Measurements from ENCODE around the gene FRZB.
"Not testable (repeated sequence)": the region's sequence is repeated elsewhere in the genome, so short reads cannot be mapped to it uniquely, and the experiment has no call there.

FRZB gene

DNA sequence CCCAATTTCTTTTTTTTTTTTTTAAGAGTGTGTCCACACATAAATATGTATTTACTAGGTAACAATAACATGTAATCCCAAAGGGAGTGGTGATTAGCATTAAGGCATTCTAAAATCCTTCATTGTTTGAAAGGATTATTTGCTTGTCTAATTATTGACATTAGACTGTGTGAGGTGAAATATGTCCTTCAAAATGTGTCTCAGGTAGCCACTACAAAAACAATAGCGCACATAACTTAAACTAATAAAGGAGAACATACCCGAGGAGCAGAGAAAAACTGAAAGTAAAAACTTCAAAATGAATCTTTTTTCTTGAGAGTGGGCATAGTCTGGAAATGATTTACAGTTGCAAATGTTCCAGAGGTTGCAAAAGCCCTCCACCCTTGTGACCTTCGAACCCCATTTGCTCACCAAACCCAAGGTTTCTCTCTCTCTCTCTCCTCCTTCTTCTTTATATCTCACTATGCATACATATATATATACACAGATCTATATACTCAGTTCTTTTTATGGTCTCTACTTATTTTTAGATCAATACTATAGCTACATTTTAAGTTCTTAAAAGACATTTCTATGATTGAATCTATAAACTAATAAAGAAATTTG, 24.4 kb upstream of the FRZB start:
- no peak for DNase-seq (ENCODE audit: low read depth)

DNA sequence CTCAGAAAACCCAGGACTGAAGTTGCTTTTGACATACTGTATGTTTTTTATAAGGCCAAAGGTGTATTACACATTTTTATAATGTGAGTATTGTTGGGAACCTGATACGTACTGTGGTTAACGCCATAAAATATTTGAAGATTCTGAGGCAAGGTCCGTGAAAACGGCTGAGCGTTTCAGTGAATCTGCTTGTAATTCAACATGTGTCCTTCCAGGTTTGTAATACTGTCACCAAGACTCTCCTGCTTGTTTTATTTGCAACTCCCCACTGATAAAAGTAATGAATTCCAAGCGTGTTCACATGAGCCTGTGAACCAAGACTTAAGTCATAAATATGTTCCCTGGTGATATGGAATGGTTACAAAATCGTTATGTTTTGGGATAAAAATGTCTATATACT, 23.9 kb upstream of the FRZB start:
- no peak for DNase-seq (ENCODE audit: low read depth)

DNA sequence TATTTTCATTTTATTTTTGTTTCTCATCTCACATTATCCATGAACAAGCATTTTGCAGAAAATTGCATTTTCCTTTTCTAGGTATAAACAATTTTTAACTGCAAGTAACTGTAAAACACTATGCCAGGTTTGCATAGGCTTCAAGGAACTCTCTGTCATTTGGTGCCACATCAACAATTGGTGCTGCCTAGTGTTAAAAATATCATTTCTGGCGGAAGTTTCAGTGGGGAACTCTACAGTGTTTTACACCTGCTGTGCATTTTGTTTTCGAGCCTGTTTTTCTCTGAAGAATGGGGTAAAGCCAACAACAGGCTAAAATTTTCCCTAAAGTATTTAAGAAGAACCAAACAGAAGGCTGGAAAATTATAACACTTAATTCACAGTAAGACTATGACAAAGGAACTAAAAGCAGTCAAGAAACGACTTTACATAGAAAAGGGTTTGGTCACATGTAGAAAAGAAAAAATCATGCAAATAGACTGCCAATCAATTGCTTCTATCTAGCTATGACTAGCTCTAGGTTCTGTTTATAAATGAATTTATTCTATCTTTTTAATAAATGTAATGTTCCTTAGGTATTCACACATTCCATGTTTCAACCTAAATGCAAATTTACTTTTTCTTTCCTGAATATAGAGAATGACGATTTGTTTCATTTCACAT, 21.4 kb upstream of the FRZB start:
- no peak for DNase-seq (ENCODE audit: low read depth)

DNA sequence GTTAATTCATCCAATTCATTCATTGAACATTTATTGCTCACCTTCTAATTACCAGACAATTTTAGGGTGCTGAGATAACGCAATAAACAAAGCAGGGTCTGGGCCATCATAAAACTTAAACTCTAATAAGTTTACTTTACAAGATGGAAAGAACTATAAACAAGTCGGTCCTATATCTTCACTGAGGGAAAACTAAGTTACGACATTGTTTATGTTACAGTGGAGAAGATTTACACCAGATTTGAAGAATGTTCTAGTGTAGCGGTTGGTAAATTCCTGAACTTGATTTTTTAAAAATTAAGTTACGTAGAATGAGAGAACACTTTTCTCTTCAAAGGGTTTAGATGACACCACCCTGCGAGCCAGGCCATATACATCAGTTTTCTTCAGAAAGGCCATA, 20.7 kb upstream of the FRZB start:
- no peak for DNase-seq (ENCODE audit: low read depth)

DNA sequence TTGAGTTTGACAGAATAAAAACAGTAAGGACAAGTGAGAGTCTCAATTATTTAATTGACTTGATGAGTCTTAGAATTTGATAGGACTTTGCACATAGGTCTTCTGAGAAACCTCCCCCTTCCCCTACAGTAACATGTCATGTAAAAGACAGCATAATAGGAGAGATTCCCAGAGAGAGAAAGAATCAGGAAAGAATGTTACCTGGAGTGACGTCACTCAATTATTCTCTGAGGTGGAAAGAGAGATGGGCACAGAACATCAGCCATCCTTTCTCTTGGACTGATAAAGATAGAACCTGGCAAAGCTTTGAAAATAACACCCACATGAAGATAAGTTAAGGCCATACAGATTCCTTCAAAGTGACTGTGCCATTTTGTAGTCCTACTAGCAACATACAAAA, 19.3 kb upstream of the FRZB start:
- no peak for DNase-seq (ENCODE audit: low read depth)

DNA sequence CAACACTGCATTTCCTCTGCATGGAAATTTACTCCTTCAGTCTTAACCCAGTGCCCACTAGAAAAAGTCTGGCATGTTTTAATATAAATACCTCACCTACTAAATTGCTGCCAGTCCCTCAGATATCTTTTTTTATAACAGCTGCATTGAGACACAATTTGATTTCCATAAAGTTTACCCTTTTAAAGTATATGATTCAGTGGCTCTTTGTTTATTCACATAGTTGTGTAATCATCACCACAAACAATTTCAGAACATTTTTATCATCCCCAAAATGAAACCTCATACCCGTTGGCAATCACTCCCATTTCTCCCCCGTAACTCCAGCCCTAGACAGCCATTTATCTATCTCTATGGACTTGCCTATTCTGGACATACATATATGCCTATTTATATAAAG, 17.0 kb upstream of the FRZB start:
- no peak for DNase-seq (ENCODE audit: low read depth)

DNA sequence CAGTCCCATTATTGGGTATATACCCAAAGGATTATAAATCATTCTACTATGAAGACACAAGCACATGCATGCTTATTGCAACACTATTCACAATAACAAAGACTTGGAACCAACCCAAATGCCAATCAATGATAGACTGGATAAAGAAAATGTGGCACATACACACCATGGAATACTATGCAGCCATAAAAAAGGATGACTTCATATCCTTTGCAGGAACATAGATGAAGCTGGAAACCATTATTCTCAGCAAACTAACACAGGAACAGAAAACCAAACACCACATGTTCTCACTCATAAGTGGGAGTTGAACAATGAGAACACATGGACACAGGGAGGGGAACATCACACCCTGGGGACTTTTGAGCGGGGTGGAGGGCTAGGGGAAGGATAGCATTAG, 13.7 kb upstream of the FRZB start:
- DNase-seq (ENCODE audit: low read depth): not testable (repeated sequence)

DNA sequence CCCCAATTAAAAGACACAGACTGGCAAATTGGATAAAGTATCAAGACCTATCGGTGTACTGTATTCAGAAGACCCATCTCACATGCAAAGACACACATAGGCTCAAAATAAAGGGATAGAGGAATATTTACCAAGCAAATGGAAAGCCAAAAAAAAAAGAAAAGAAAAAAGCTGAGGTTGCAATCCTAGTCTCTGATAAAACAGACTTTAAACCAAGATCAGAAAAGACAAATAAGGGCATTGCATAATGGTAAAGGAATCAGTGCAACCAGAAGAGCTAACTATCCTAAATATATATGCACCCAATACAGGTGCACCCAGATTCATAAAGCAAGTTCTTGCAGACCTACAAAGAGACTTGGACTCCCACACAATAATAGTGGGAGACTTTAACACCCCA, 10.2 kb upstream of the FRZB start:
- not testable (repeated sequence) for DNase-seq (ENCODE audit: low read depth)

DNA sequence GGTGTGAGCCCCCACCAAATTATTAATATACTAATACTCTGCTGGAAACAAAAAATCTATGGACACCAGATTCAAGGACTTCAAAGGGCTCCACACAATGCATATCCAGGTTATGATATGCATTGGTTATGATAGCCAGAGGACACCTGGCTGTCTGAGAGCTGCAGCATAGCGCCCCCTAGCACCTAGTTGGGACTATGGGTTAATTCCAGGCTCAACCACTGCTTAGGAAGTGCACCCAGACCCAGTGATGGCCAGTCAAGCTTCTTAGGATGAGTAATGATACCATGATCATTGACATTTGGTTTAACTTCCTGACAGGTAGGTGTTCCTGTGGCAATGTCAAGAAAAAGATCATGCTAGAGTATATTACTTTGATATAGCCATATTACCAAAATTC, 3.8 kb upstream of the FRZB start:
- DNase-seq (ENCODE audit: low read depth): no peak

DNA sequence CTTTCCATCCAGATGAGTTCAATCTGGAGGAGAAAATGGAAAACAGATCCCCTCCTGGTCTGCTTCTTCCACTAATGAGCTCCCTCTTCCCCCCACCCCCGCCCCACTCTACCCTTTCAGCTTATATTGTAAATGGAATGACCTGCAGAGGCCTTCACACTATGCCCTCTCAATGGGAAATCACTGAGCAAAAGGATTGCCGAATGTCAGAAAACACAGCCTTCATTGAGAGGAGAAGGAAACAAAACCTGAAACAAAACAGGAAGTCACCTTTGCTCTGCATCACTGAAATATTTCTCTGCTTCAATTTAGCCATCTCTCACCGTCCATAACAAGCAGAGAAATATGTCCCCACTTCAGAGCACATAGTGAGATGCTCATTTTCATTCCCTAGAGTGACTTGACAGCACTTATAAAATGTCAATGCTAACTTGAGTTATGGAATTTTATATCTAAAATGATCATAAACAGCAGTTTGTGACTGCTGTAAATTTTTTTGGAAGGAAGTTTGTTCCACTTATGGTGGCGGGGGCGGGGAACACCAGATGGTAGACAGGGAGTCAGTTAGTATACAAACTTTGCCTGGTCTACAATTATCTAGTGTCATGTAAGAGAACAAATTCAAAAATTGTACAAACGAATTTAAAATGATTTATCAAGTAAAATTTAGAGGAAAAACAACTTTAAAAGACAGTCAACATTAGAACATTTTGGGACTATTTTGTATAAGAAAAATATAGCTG, 1.8 kb upstream of the FRZB start:
- no peak for DNase-seq (ENCODE audit: low read depth)

DNA sequence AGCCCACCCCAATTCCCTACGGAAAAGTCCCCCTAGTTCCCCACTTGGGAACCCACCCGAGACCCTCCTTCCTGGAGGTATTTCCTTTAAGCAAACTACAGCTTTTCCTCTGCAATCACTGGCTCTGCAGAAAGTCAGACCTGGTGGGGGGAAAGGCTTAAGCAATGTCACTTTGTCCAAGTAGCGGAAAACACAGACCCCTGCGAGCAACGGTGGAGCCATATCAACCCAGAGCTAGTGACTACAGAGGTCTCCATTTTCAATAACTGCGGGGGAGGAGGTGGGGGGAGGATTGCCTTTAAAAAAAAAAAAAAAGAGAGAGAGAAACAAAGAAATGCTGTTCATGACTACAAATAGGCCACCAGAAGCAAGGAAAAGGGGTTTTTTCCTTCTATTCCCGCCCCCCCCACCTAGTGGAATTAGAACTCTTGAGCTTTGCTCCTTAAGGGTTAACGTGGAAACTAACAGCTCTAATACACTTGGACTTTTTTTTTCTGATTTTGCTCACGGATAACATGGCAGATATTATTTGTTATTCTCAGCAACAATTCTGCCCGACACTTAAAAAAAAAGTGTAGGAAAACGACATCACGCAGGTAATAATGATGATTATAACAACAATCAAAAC, 1.1 kb upstream of the FRZB start:
- no peak for DNase-seq (ENCODE audit: low read depth)

DNA sequence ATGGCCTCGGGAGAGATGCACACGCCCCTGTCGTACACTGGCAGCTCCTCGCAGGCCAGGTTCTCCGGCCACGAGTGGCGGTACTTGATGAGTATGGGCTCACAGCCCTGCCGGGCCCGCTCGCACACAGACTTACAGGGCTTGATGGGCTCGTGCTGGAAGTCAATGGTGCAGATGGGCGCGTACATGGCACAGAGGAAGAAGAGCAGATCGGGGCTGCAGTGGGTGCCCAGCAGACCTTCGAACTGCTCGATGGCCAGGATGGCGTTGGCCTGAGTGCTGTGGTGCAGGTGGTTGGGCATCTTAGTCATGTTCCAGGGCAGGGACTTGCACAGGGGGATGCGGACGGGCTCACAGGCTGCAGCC, 359 bp downstream of the FRZB start:
- no peak for DNase-seq (ENCODE audit: low read depth)

DNA sequence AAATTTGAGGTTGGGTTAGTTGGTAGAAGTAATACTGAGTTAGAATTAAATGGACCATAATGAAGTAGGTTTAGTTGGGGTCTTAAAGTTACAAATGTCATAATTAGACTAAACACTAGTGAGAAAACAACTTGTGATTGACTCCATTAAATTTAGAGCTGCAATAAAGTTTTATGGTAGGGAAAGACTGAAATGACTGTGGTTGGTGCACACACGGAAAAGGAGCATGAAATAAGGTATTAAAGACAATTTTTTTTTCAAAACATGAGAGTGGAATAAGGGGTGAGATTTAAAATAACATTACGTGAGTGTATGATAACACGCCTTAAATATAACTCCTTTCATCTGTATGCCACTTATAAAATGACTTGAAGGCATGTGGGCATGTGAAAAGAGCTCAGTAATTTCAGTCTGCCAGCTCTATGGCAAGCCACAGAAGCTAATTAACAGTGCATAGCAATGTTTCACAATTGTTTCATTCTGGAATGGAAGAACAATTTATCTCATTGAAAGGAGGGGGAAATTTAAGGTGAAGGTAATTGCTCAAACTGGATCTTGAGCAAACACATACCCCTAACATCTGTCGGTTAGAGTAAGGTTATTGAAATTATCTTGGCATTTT, 1.4 kb downstream of the FRZB start:
- DNase-seq (ENCODE audit: low read depth): no peak

DNA sequence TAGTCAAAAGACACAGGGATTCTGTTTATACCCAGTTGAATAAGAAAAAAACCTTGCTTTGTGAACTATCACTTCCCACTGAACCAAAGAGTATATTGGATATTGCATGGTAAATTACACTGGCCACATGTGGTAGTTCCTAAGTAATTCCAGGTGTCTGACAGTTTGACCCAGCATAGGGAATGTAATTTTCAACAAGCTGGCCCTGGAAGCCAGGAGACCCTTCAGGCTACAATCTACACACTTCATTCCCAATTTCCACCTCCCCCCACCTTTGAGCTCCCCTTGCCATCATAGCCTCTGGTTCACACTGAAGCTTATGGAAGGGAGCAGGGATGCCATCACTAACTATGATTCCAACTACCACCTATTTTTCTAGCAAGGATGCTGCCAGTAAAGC, 2.8 kb downstream of the FRZB start:
- DNase-seq (ENCODE audit: low read depth): no peak

DNA sequence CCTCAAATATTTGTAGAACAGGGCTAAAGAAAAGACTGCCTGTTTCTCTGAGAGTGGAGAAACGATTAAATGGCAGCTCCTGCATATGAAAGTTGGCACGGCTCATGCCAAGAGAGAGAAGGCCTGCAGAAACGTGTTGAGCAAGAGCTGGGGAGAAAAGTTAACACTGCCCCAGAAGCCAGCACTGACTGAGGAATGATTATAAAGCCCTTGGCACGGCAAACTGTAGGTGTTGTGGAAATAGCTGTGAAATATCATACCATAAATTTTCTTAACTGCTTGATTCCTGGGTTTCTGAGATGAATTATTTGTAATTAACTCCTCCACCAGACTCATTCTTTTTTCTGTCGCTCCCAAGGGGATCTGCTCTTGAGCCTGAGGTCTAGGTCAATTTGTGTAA, 4.3 kb downstream of the FRZB start:
- no peak for DNase-seq (ENCODE audit: low read depth)

DNA sequence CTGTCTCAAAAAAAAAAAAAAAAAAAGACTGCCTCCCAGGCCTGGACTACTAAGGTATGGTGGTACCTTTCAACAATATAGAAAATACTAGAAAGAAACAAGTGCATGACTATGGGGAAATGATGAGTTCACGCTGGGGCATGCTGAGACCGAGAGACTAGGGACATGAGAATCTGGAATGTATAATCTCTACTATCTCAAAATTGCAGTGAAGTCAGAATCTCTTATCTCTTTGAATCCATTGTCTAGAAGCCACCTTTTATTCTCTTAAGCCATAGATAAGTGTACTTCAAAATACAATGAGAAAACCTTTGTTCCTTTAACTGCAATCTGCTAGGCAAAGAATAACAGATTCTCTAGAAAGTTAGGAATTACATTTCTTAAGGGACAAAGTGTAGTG, 5.6 kb downstream of the FRZB start:
- DNase-seq (ENCODE audit: low read depth): no peak

DNA sequence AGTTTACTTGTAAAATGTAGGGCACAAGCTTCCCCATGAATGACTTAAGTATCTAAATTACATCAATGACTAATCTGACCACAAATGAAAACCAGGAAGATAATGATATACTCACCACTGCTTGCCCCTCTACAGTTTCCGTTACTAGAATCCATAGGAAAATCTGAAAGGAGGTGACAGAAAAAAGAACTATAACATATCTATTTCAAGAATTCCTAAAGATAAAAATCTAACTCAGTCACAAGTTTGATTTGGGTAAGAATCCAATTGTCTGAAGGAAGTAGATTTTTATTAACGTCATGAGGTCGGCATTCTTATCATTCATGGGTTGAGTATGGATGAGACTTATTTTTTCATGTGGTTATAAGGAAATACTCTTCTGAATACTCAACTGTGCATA, 7.8 kb downstream of the FRZB start:
- no peak for DNase-seq (ENCODE audit: low read depth)

DNA sequence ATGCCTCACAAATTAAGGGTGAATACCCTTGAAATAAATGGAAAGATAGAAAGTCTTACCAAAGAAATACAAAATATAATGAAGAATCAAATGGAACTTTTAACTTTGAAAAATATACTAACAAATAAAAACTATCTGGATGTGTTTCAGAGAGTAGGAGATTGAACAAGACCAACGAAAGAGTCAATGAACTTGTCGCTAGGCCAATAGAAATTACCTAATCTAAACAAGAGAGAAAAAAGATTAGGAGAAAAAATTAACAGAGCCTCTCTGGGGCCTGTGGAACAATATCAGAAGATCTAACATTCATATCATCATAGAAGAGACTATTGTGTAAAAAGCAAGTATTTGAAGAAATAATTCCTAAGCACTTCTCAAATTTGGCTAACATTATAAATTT, 11.1 kb downstream of the FRZB start:
- DNase-seq (ENCODE audit: low read depth): no peak

DNA sequence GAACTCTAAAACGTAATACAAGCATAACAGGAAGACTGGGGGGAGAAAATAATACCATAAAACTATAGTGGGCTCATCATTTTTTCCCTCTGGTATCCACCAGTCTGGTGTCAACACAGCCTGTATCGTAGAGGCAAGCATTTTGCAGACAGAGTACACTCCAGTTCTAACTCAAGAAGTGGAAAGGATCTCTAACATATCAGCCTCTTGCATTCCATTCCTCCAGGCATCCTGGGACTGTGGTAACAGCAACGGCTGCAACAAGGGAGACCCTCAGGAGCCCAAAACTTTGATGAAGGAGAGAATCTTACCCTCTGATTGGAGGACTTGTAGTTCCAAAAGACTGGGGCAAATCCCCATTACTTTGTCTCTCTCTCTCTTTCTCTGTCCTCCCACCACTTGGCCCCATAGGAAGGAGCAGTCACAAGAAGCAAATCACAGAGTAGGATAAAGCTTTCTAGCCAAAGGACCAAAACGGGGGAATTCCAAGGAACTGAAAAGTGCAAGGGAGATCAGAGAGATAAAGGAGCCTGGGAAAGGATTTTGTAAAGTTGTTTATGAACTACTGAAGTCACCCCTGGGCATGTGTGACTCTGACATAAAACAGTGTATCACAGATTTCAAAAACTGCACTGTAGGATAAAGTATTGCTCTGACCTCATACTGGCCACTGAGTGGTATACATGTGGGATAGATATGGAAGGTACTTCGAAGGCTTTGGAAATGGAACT, 11.9 kb downstream of the FRZB start:
- no peak for DNase-seq (ENCODE audit: low read depth)

DNA sequence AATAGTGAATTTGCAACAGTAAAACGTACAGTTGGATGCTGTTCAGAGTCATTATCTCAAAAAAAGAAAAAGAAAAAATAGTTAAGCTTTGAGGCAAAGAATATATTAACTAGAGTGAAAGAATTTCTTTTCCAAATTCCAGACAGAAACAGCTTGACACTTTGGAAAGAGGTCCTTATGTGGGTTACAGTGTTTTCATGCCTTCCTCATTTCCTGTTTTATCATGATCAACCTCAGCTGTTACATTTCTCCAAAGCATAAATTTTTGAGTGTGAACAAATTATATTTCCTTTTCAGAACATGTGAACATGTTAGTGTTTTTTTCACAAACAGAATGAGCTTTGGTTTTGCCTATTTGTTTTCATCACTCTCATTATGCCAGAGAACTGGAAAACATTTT, 13.6 kb downstream of the FRZB start:
- no peak for DNase-seq (ENCODE audit: low read depth)

DNA sequence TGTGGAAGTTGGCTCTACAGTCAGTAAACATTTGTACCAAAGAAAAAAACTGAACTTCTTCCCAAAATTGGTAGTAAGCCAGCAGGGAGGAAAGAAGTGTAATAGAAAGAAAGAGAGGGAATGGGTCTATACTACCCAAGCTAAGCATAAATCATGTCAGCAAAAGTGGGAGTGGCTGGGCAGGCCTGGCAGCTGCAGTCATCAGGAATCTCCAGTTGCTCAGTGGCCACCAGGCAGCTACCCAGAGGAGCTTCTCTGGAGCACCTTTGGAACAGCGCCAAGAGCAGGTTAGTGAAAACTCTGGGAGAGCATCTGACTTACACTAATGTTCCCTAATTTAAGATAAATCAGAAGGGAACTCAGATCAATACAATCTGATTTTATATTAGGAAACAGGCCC, 14.3 kb downstream of the FRZB start:
- no peak for DNase-seq (ENCODE audit: low read depth)

DNA sequence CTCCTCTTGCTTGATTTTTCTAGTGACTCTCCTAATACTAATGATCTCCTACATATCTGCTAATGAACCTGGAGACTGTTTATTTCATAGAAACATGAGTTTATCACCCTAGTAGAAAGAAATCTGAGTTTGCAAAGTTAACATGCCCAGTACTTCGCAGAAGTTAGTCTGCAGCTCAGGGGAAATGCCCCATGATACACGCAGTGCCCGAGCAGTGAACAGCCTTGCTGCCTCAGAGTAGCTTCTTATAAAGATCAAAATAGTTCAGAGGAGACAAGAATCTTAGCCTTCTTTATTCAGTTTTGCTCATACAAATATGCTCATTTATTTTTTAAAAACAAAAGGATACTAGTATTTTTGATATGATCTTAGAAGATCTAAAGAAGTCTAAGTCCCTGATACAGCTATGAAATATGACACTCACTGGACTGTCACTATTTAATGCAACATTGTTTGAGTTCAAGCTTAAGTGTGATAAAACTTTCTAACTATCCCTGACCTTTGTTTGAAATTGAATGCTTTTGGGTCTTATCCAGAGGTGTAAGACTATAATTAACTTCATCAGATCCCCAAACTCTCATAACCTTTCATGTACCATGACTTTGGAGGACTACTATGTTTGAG, 20.5 kb downstream of the FRZB start:
- DNase-seq (ENCODE audit: low read depth): no peak
